VCaP (cell line): ENCODE results near the gene TSPAN32.

Source experiments
- H3K27ac ChIP-seq: fragments of 450-650 bp; 2 replicates; pipeline ENCODE4 v1.5.1; 2017
- TF ChIP-seq, protein P1 (sequence below): fragments of 450-650 bp; conservative IDR thresholded peaks from 2 replicates; pipeline ENCODE4 v1.5.1; 2017; ENCODE audit warnings: mild to moderate bottlenecking, moderate library complexity

The TSPAN32 gene

DNA sequence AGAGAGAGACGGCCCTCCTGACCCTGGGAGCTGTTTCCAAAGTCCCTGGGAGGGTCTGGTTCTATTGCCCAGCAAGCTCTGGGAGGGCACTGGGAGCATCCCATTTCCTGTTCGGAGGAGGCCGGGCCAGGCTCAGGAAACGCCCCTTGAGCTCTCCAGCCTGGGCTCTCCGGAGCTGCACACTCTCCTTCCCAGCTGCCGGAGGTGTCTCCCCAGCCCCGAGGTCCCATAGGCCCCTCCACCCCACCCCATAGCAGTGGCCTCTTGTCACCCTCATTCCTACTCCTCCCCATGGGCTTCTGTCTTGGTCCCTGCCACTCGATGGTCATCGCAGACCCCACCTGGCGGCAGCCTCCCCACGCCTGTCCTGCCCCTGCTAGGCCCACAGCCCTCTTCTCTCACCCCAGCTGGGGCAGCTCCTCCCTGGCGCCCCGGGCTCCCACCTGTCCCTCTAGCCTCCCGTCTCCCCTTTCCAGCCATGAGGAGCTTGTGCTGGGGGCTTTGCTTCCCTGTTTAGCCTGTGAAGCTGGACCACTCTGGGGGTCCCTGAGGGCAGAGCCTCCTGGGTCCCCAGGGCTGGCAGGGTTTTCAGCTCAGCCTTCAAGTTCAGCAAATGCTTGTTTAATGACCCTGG lies 2.8 kb downstream of the TSPAN32 start:
- no peak overlapping the region for H3K27ac ChIP-seq
- TF ChIP-seq, protein P1, sequence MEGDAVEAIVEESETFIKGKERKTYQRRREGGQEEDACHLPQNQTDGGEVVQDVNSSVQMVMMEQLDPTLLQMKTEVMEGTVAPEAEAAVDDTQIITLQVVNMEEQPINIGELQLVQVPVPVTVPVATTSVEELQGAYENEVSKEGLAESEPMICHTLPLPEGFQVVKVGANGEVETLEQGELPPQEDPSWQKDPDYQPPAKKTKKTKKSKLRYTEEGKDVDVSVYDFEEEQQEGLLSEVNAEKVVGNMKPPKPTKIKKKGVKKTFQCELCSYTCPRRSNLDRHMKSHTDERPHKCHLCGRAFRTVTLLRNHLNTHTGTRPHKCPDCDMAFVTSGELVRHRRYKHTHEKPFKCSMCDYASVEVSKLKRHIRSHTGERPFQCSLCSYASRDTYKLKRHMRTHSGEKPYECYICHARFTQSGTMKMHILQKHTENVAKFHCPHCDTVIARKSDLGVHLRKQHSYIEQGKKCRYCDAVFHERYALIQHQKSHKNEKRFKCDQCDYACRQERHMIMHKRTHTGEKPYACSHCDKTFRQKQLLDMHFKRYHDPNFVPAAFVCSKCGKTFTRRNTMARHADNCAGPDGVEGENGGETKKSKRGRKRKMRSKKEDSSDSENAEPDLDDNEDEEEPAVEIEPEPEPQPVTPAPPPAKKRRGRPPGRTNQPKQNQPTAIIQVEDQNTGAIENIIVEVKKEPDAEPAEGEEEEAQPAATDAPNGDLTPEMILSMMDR, result no peak

DNA sequence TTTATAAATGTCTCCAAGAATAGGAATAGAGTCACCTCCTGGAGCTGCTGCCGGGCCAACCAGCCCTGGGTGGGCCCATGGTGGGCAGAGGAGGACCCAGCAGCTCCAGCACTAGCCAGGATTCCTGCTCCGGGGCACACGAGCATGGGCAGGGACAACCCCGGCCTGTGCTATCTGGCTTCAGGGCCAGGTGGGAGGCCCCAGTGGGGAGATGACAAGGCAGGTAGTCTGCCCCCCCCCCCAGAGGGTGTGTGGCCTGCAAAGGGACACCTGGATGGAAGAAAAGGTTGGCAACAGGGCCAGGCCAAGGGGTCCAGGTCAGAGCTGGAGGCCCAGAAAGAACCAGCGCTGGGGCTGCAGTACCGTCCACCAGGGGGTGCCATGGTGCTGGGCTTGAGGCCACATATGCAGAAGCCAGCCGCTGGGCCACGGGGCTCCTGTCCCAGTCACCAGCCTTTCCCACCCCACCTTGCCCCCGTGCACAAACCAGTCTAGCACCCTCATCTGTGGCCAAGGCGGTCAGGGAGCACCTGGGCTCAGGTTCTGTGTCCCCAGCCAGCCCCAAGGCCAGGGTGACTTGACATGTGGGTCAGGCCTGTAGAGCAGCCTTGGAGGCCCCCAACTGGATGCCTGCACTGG lies 3.4 kb downstream of the TSPAN32 start:
- no peak overlapping the region for H3K27ac ChIP-seq
- TF ChIP-seq, protein P1, result peak; percentile 88

DNA sequence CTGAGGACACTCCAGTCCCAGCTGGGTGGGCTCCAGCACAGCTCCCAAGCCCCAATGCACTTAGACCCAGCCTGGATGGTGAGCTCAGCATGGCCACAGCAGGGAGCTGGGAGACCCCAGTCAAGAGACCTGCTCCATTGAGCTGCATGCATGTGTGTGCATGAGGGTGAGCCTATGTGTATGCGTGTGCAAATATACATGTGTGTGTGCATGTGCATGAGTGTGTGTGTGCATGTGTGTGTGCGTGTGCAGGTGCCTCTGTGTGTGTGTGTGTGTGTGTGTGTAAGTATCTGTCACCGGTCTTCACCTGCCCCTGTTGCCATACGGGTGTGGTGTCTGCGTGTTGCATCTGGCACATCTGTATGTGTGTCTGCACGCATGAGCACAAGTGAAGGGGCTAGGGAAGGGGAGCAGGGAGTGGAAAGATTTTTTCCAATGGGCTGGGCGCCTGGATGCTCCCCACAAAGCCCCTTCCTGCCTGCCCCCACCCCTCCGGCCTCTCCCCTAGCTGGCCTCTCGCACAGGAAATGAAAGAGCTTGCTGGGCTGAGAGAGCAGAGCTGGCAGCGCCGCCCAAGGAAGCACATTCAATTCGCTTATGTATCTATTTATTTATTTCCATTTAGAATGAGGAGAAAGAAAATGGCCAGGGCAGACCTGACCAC lies 4.1 kb downstream of the TSPAN32 start:
- no peak overlapping the region for H3K27ac ChIP-seq

DNA sequence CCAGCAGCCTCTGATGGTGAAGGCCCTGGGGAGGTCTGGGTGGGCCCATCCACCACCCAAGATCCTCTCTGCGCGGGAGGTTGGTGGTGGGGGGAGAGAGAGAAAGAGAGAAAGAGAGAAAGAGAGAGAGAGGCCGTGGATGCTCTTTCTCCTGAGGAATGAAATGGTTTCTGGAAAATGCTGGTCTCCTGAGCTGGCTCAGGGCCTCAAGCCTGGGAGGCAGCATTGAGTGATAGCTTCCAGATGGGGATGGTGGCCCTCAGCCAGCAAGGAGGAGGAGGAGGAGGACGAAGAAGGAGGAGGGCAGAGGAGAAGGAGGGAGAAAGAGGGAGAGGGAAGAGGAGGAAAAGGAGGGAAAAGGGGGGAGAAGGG lies 4.6 kb downstream of the TSPAN32 start:
- TF ChIP-seq, protein P1, result no peak
- H3K27ac ChIP-seq, result no peak overlapping the region

More for the DNA sequence above, 4.1 kb downstream of the TSPAN32 start:
- TF ChIP-seq, protein P1, result no peak

DNA sequence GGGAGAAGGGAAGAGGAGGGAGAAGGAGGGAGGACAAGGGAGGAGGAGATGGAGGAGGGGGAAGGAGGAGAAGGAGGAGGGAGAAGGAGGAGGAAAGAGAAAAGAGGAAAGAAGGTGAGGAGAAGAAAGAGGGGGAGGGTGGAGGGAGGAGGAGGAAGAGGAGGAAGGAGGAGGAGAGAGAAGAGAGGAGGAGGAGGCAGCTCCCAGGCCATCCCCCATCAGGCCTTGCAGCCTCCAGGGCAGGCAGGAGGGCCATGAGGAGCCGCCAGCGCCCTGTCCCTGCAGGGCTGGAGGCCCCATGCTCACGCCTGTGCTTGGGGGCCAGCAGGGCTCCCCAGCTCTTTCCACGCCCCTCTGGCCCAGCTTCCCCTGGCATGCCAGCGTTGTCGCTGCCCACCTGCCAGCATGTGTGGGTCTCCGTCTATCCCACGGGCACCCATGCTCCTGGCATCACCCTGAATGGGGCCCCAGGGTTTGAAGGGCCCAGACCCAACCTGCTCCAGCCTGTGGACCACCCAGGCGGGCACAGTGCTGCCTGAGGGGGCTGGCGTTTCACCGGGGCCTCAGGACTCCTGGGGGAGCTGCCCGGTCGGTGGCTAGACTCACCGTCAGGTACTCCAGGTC lies 5.2 kb downstream of the TSPAN32 start:
- H3K27ac ChIP-seq, result no peak overlapping the region
- TF ChIP-seq, protein P1, result no peak

DNA sequence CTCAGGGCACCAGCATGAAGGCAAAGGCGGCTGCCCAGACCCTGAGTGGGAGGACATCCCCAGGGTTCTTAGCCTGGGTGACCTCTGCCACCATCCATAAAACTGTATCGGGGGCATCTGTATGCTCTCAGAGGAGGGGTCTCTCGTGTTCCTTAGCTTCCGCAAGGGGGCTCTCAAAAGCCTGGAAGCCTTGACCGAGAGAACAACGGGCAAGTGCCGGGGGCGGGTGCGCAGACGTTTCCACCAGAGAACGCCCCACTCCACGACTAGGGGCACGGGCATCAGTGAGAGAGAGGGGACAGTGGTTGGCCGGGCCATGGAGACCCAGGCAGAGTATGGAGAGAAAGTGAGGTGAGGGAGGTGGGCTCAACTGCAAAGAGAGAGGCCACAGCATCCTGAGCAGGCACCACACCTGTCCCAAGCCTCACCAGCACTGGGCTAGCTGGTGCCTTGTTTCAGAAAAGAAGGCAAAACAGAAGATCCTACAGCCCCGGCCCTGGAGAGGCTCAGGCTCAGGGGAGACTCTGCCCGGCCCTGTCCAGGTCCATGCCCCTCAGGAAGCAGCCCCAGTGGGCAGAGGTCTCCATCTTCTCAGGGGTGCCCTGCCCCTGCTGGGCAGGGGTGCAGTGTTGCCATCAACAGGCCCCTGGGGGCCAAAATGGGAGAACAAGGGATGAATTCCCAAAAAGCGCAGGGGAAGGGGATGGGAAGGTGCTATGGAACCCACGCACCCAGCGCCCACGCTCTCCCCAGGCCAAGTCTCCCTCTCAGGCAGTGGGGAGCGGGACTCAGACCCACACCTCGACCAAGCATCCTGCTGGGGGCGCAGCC lies 5.9 kb downstream of the TSPAN32 start:
- TF ChIP-seq, protein P1, result no peak
- H3K27ac ChIP-seq, result no peak overlapping the region
